HG02642 (cell line): ENCODE measurements around the gene ANKRD13D.

Experiments
- ATAC-seq: cut with Tn5 transposase; IDR thresholded peaks from one replicate; pipeline ENCODE4 v1.9.1; 2021; ENCODE audit warnings: mild to moderate bottlenecking; ENCODE audit not compliant: unreplicated experiment, poor library complexity

Gene ANKRD13D

GRCh38 chr11:67272327-67273259 lies 16.5 kb upstream of the ANKRD13D start:
- ATAC-seq: no peak

DNA sequence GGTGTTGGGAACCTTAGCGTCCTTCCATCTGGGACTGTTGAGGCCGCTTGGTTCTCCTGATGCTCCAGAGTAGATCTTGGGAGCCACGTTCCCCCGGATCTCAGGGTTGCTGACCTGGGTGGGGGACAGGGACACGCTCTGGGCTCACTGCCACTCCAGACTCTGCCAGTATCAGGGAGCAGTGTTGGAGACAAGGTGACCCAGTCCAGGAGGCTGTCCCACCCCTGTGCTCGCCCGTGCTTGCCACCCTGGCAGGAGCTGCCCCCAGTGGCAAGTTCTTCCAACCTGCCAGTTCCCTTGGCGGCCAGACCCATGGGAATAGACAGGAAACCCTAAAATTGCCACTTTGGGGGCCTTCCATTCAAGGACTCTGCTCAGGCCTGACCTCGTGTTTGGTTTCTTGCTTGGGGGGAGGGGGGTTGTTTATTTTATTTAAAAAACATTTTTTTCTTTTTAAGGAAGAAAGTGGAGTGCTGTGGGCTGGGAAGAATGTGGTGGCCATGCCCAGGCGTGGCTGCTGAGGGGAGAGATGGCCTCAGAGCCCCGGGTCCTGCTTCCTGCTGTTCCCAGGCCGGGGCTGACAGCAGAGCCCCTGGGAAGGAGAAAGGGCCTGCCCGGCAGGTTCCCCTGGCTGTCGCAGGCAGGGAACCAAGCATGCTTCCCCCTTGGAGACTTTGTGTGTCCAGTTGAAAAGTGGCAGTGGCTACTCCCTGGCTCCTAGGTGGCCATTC lies 15.7 kb upstream of the ANKRD13D start:
- ATAC-seq: no peak

GRCh38 chr11:67274768-67275605 lies 14.1 kb upstream of the ANKRD13D start:
- ATAC-seq: no peak

DNA sequence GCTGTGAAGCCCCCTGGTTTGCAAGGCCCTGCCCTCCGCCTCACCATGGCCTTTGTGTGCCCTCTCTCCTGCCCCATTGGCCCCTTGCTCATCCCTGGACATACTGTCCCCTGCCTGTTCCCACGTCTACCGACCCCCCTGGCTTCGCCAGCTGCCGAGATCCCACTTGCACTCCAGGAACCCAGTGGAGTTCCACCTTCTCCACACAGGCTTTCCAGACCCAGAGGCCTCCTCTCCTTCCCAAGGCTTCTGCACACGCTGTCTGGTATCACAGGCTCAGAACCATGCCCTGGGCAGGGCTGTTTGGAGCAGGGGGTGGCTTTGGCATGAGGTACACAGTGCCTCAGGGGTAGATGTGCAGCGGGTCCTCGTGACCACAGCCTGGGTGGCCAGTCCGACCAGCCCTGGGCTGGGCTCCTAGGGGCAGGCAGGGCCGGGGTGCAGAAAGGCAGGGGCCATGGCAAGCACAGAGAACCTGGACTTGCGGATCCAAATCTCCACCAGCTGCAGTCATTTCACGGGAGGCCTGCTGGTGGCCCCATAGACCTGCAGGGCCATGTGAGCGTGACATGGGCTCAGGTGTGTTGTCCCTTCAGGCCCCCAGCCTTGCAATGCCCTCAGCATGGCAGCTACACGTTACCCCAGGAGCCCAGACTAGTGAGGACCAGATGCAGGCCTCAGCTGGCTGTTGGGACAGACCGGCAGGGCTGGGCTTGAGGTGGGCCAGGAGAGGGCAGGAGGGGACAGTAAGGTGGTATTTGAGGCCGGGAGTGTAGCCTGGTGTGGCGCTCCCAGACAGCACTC lies 13.3 kb upstream of the ANKRD13D start:
- no peak for ATAC-seq

GRCh38 chr11:67276781-67277230 lies 12.3 kb upstream of the ANKRD13D start:
- peak; percentile 23 for ATAC-seq

GRCh38 chr11:67277231-67277961 lies 11.7 kb upstream of the ANKRD13D start:
- ATAC-seq: peak; percentile 73

DNA sequence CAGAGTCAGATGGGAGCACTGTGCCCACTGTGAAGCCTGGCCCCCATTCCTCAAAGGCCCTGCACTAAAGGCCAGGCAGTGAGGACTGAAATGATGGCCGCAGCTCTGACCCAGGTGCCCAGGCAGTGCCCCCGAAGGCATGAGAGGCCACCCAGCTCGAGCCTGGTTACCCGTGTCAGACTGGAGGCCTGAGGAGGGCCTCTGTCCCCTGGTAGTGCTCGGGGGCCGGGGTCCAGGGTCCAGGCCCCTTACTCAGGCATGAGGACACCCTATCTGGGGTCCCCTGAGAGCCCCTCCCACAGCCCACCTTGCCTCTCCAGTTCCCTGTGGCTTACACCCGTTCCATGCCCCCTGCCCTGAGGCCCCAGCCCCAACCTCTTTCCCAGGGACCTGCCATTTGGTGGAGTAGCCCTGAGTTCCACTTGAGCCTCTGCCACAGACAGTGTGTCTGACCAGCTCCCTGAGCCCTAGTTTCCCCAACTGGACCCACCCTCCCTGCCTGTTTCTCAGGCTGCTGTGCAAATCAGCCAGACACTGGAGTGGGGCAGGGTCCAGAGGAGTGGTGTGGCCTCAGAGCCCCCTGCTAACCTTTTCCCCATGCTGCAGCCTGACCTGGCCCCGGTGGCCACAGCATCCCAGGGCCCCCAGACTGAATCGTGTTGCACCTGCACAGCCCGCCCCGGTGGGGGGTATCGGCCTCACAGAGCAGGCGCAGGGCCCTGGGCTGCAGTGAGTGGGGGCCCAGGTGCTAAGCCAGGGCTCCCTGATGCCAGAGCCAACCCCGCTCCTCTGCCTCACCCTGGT lies 10.8 kb upstream of the ANKRD13D start:
- no peak for ATAC-seq

- ATAC-seq: no peak
Observed at GRCh38 chr11:67278939-67279588, 10.0 kb upstream of the ANKRD13D start.

- ATAC-seq: no peak
Observed at GRCh38 chr11:67279589-67280340, 9.3 kb upstream of the ANKRD13D start.

- no peak for ATAC-seq
Observed at GRCh38 chr11:67280341-67280787, 8.7 kb upstream of the ANKRD13D start.

- no peak for ATAC-seq
Observed at GRCh38 chr11:67280788-67281551, 8.1 kb upstream of the ANKRD13D start.

DNA sequence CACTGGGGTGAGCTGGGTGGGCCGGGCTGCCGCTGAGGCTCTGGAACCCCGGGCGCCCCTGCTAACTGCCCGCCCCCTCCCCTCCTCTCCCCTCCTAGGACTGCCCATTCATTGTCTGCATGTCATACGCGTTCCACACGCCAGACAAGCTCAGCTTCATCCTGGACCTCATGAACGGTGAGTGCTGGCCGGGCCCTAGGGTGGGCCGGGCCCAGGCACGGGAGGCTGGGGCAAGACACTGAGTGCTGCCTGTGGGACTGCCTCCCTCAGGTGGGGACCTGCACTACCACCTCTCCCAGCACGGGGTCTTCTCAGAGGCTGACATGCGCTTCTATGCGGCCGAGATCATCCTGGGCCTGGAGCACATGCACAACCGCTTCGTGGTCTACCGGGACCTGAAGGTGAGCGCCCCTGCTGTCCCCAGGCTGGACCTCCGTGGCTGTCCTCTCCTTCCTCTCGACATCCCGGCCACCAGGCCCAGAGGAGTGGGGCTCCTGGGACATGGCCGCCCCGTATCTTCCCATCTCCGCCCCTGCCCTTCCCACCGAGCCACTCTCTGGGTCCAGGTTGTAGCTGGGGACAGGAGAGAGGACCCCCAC lies 7.5 kb upstream of the ANKRD13D start:
- ATAC-seq: no peak

- ATAC-seq: no peak
Observed at GRCh38 chr11:67282155-67282875, 6.8 kb upstream of the ANKRD13D start.

- no peak for ATAC-seq
Observed at GRCh38 chr11:67282876-67283371, 6.2 kb upstream of the ANKRD13D start.

DNA sequence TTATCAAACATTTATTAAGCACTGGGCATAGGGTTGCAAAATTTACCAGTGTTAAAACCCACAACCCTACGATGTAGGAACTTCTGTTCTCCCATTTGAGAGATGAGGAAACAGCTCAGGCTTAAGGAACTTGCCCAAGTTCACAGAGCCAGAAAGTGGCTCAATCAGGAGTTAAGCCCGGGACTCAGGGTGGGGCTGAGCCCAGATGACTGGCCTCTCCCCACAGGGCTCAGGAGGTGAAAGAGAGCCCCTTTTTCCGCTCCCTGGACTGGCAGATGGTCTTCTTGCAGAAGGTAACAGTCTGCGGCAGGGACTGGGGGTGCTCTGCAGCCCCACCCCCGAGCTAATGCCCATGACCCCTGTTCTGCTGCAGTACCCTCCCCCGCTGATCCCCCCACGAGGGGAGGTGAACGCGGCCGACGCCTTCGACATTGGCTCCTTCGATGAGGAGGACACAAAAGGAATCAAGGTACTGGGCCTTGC lies 5.6 kb upstream of the ANKRD13D start:
- no peak for ATAC-seq
